ENCODE measurements around the gene C16orf54. TPM values are rescaled to one million over a fixed set of nuclear protein-coding genes. Genes with fewer than 3 reads are reported as not detected.

Gene C16orf54
- total RNA-seq, 1 experiment from 2014 or later = not detected

DNA sequence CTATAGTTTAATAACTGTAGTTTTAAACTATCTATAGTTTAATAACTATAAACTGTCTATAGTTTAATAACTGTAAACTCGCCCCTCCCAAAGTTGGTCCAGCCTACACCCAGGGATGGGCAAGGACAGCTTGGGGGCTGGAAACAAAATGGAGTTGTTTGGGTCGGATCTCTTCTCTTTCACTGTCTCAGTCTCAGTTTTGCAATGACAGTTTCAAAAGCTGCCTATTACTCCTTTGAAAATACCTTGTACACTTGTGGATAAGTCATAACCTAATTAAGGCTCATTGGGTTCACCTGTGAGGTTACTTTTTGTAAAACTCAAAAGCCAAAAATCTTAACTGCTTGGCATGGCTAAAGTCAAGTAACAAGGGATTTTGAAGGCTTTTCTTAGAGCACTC lies 31.4 kb downstream of the C16orf54 start:
- Histone ChIP-seq H4K20me1 (ENCODE audit: control insufficient read depth, insufficient read depth, insufficient read length) (no peaks in the 10 kb centered on the region), H4K8ac (replicated peaks; ENCODE audit: insufficient read length, low read depth, low read length) (no peak overlapping the region), H2AK5ac (ENCODE audit: insufficient read length, low read length) (no peak overlapping the region), H4K5ac (ENCODE audit: insufficient read length, low read depth, low read length) (no peak overlapping the region), H3K9me3 (ENCODE audit: control insufficient read depth, low read depth, low read length) (no peaks in the 10 kb centered on the region), H2BK20ac (ENCODE audit: low read depth, low read length, poor library complexity, severe bottlenecking) (no peak overlapping the region), H3K27ac (ENCODE audit: insufficient read length, low read depth, low read length) (no peak overlapping the region), H3K79me2 (ENCODE audit: insufficient read depth, low read length) (peaks cover 14% of the 10 kb centered on the region; the same call in 1 of the 2 replicates), H2BK15ac (ENCODE audit: low read depth, low read length) (no peak overlapping the region), H3K79me1 (ENCODE audit: insufficient read depth, low read depth, low read length, poor library complexity, severe bottlenecking) (peaks cover 5% of the 10 kb centered on the region), H3T11ph (ENCODE audit: low read length) (no peak overlapping the region), H2BK5ac (ENCODE audit: insufficient read length, low read length) (no peak overlapping the region), H3K27me3 (ENCODE audit: insufficient read depth, low read length) (no peaks in the 10 kb centered on the region), H2BK12ac (ENCODE audit: insufficient read length, low read depth, low read length) (no peak overlapping the region), H2AFZ (ENCODE audit: low read length) (no peak overlapping the region), H3K4me2 (ENCODE audit: insufficient read depth, insufficient read length, low read length) (no peak overlapping the region), H3K23me2 (ENCODE audit: insufficient read length, low read depth, low read length, poor library complexity, severe bottlenecking) (peaks cover 11% of the 10 kb centered on the region), H3K56ac (ENCODE audit: insufficient read length, low read depth, low read length) (no peak overlapping the region), H3K23ac (ENCODE audit: insufficient read length, low read depth, low read length) (no peak overlapping the region), H3K4me1 (ENCODE audit: insufficient read depth, low read length) (peaks cover 3% of the 10 kb centered on the region; the same call in 1 of the 2 replicates), H3K18ac (ENCODE audit: insufficient read length, low read depth, low read length) (no peak overlapping the region), H2BK120ac (ENCODE audit: low read depth, low read length, poor library complexity, severe bottlenecking) (no peak overlapping the region), H3K14ac (ENCODE audit: insufficient read depth, low read length) (no peak overlapping the region), H3K4ac (ENCODE audit: low read depth, low read length) (no peak overlapping the region), H4K91ac (ENCODE audit: insufficient read length, low read depth, low read length) (no peak overlapping the region), H3K9ac (ENCODE audit: extremely low read depth, insufficient read length, low read length) (no peak overlapping the region)
- TF ChIP-seq, protein P1, sequence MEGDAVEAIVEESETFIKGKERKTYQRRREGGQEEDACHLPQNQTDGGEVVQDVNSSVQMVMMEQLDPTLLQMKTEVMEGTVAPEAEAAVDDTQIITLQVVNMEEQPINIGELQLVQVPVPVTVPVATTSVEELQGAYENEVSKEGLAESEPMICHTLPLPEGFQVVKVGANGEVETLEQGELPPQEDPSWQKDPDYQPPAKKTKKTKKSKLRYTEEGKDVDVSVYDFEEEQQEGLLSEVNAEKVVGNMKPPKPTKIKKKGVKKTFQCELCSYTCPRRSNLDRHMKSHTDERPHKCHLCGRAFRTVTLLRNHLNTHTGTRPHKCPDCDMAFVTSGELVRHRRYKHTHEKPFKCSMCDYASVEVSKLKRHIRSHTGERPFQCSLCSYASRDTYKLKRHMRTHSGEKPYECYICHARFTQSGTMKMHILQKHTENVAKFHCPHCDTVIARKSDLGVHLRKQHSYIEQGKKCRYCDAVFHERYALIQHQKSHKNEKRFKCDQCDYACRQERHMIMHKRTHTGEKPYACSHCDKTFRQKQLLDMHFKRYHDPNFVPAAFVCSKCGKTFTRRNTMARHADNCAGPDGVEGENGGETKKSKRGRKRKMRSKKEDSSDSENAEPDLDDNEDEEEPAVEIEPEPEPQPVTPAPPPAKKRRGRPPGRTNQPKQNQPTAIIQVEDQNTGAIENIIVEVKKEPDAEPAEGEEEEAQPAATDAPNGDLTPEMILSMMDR (conservative IDR thresholded peaks at IDR 0.05) = no peak
- Mint-ChIP-seq H3K27ac (peak overlapping the region in 1 of 3 experiments; percentile 23; a peak in 1 of 7 replicates), H3K36me3 (ENCODE audit: insufficient read depth in 1 of 3, low read depth in 3 of 3) (peaks cover 58 to 80% (median 58%) of the 10 kb centered on the region in 3 experiments), H3K9me3 (peaks cover 0 to 4% of the 10 kb centered on the region in 2 experiments; a peak in 1 of 5 replicates), H3K4me1 (peaks cover 41 to 47% of the 10 kb centered on the region in 2 experiments), H3K4me3 (no peak overlapping the region), H3K27me3 (ENCODE audit: low read depth) (no peaks in the 10 kb centered on the region)
- DNase-seq = no peak
- no CpG with 5 or more reads among the region's 2 CpGs for WGBS (ENCODE audit: extremely low coverage, insufficient read length, low lambda C conversion rate)

Data from H9 (cell line).